Metanephros (tissue), 1 donor: ENCODE data around the gene RBBP5. TPM values are rescaled to one million over a fixed set of nuclear protein-coding genes. Genes with fewer than 3 reads are reported as not detected.

Source experiments
- total RNA-seq: library from RNA; depleted of rRNA; stranded (reverse); fragments of >200 nt; gene quantifications from one replicate; pipeline ENCODE4 v1.2.3, GENCODE V29; 2014

The RBBP5 gene
- 16.0 TPM for total RNA-seq

GRCh38 chr1:205121660-205122488 is at the start of gene RBBP5:
Gene RBBP5, minus strand, starts transcription at chr1:205121978. Its CDS starts 105 bp downstream, at chr1:205121873.

GRCh38 chr1:205084360-205084759 is 37.4 kb downstream of the RBBP5 start, which contains the start of gene TMEM81:
Gene TMEM81, minus strand, starts transcription at chr1:205084460. Its CDS starts 140 bp downstream, at chr1:205084320.

GRCh38 chr1:205042911-205043806 is 78.6 kb downstream of the RBBP5 start, which contains the start of gene CNTN2:
Gene CNTN2, plus strand, starts transcription at chr1:205043212. Its CDS starts 9,974 bp downstream, at chr1:205053186.

Other genes with a start within 250 kb of the RBBP5 start
- gene CNTN2, start 78.8 kb downstream of the RBBP5 start, total RNA-seq = 1.8 TPM
- 2.1 TPM for gene TMEM81, start 37.5 kb downstream of the RBBP5 start, total RNA-seq
- 20.0 TPM for gene DSTYK, start 89.7 kb upstream of the RBBP5 start, total RNA-seq
- gene TMCC2, start 106.0 kb upstream of the RBBP5 start, total RNA-seq = 27.7 TPM
- gene NUAK2, start 199.8 kb upstream of the RBBP5 start, total RNA-seq = 26.0 TPM
- gene KLHDC8A, start 234.9 kb upstream of the RBBP5 start, total RNA-seq = 4.8 TPM